ENCODE results near the gene MGAT5.

The MGAT5 gene

GRCh38 chr2:134413430-134413829, 159.6 kb downstream of the MGAT5 start:
- no peak for DNase-seq (ENCODE audit: low read depth in 1 of 2, low spot score in 1 of 2)

- no peak for DNase-seq (ENCODE audit: low read depth in 1 of 2, low spot score in 1 of 2)
Observed at GRCh38 chr2:134413912-134414311, 160.0 kb downstream of the MGAT5 start.

- DNase-seq (ENCODE audit: low read depth in 1 of 2, low spot score in 1 of 2) = no peak
Observed at GRCh38 chr2:134416018-134416417, 162.1 kb downstream of the MGAT5 start.

GRCh38 chr2:134416637-134417036, 162.8 kb downstream of the MGAT5 start:
- no peak for DNase-seq (ENCODE audit: low read depth in 1 of 2, low spot score in 1 of 2)

- DNase-seq (ENCODE audit: low read depth in 1 of 2, low spot score in 1 of 2) = no peak
Observed at GRCh38 chr2:134417968-134418582, 164.2 kb downstream of the MGAT5 start.

- DNase-seq (ENCODE audit: low read depth in 1 of 2, low spot score in 1 of 2) = no peak
Observed at GRCh38 chr2:134420259-134420658, 166.4 kb downstream of the MGAT5 start.

GRCh38 chr2:134420920-134421319, 167.0 kb downstream of the MGAT5 start:
- no peak for DNase-seq (ENCODE audit: low read depth in 1 of 2, low spot score in 1 of 2)

GRCh38 chr2:134421556-134422328, 167.9 kb downstream of the MGAT5 start:
- no peak for DNase-seq (ENCODE audit: low read depth in 1 of 2, low spot score in 1 of 2)

GRCh38 chr2:134425724-134426496, 172.0 kb downstream of the MGAT5 start:
- DNase-seq (ENCODE audit: low read depth in 1 of 2, low spot score in 1 of 2) = no peak

GRCh38 chr2:134426721-134427120, 172.8 kb downstream of the MGAT5 start:
- no peak for DNase-seq (ENCODE audit: low read depth in 1 of 2, low spot score in 1 of 2)

GRCh38 chr2:134429886-134430285, 176.0 kb downstream of the MGAT5 start:
- no peak for DNase-seq (ENCODE audit: low read depth in 1 of 2, low spot score in 1 of 2)

GRCh38 chr2:134431838-134432434, 178.1 kb downstream of the MGAT5 start:
- no peak for DNase-seq (ENCODE audit: low read depth in 1 of 2, low spot score in 1 of 2)

GRCh38 chr2:134432435-134432883, 178.6 kb downstream of the MGAT5 start:
- no peak for DNase-seq (ENCODE audit: low read depth in 1 of 2, low spot score in 1 of 2)

- DNase-seq (ENCODE audit: low read depth in 1 of 2, low spot score in 1 of 2) = no peak
Observed at GRCh38 chr2:134433469-134433868, 179.6 kb downstream of the MGAT5 start.

- no peak for DNase-seq (ENCODE audit: low read depth in 1 of 2, low spot score in 1 of 2)
Observed at GRCh38 chr2:134433979-134434378, 180.1 kb downstream of the MGAT5 start.

- DNase-seq (ENCODE audit: low read depth in 1 of 2, low spot score in 1 of 2) = no peak
Observed at GRCh38 chr2:134435505-134435904, 181.6 kb downstream of the MGAT5 start.

GRCh38 chr2:134435936-134436335, 182.1 kb downstream of the MGAT5 start:
- no peak for DNase-seq (ENCODE audit: low read depth in 1 of 2, low spot score in 1 of 2)

- no peak for DNase-seq (ENCODE audit: low read depth in 1 of 2, low spot score in 1 of 2)
Observed at GRCh38 chr2:134436706-134437105, 182.8 kb downstream of the MGAT5 start.

GRCh38 chr2:134438371-134438770, 184.5 kb downstream of the MGAT5 start:
- DNase-seq (ENCODE audit: low read depth in 1 of 2, low spot score in 1 of 2) = no peak

- no peak for DNase-seq (ENCODE audit: low read depth in 1 of 2, low spot score in 1 of 2)
Observed at GRCh38 chr2:134440336-134440909, 186.6 kb downstream of the MGAT5 start.

- DNase-seq (ENCODE audit: low read depth in 1 of 2, low spot score in 1 of 2) = no peak
Observed at GRCh38 chr2:134441153-134441863, 187.4 kb downstream of the MGAT5 start.

Data from stimulated activated CD4-positive, alpha-beta T cell treated with anti-CD3 and anti-CD28 coated beads, Interleukin-15, amount 100 ng/mL, for 1 hour (primary cell).